Hepatocyte (in vitro differentiated cells): ENCODE measurements around the gene OSCAR. TPM values are rescaled to one million over a fixed set of nuclear protein-coding genes. Genes with fewer than 3 reads are reported as not detected.
A peak's percentile ranks its signal among the peaks of the same experiment; 100 is the strongest.

Experiments used
- DNase-seq: peaks from one replicate; pipeline ENCODE4 v3.0.0-alpha.2; 2016; ENCODE audit warnings: low spot score
- H2AFZ ChIP-seq: fragments of 200-600 bp; sonication (generic); 2 replicates; pipeline ENCODE4 v1.6.0; 2016; ENCODE audit warnings: antibody characterized with exemption, mild to moderate bottlenecking
- H3K27ac ChIP-seq: fragments of 200-600 bp; sonication (generic); 2 replicates; pipeline ENCODE4 v1.5.1; 2016; ENCODE audit warnings: mild to moderate bottlenecking
- H3K27me3 ChIP-seq: fragments of 200-600 bp; sonication (generic); 2 replicates; pipeline ENCODE4 v1.6.1; 2016
- H3K36me3 ChIP-seq: fragments of 200-600 bp; sonication (generic); replicated peaks from 2 replicates; pipeline ENCODE4 v1.5.1; 2016; ENCODE audit warnings: low read depth; ENCODE audit not compliant: insufficient read depth
- H3K4me1 ChIP-seq: fragments of 200-600 bp; sonication (generic); 2 replicates; pipeline ENCODE4 v1.5.1; 2016; ENCODE audit warnings: mild to moderate bottlenecking, moderate library complexity; ENCODE audit not compliant: insufficient read depth
- H3K4me2 ChIP-seq: fragments of 200-600 bp; sonication (generic); 2 replicates; pipeline ENCODE4 v1.6.0; 2016
- H3K4me3 ChIP-seq: fragments of 200-600 bp; sonication (generic); 2 replicates; pipeline ENCODE4 v1.5.1; 2016; ENCODE audit warnings: mild to moderate bottlenecking
- H3K79me2 ChIP-seq: fragments of 200-600 bp; sonication (generic); 2 replicates; pipeline ENCODE4 v1.6.0; 2017; ENCODE audit warnings: mild to moderate bottlenecking
- H3K9me2 ChIP-seq: fragments of 200-600 bp; sonication (generic); replicated peaks from 2 replicates; pipeline ENCODE4 v1.6.0; 2017; ENCODE audit warnings: mild to moderate bottlenecking; ENCODE audit not compliant: insufficient read depth
- H3K9me3 ChIP-seq: fragments of 200-600 bp; sonication (generic); 2 replicates; pipeline ENCODE4 v1.5.1; 2016; ENCODE audit warnings: low read depth, mild to moderate bottlenecking
- H4K20me1 ChIP-seq: fragments of 200-600 bp; sonication (generic); 2 replicates; pipeline ENCODE4 v1.6.0; 2016; ENCODE audit warnings: mild to moderate bottlenecking; ENCODE audit not compliant: insufficient read depth, poor library complexity, severe bottlenecking
- EZH2 ChIP-seq: fragments of 200-600 bp; sonication (generic); IDR thresholded peaks from 2 replicates; pipeline ENCODE4 v1.6.1; 2016; ENCODE audit warnings: antibody characterized with exemption, mild to moderate bottlenecking, borderline replicate concordance
- EZH2phosphoT487 ChIP-seq: fragments of 200-600 bp; sonication (generic); IDR thresholded peaks from one replicate; pipeline ENCODE4 v1.6.1; 2018; ENCODE audit warnings: antibody characterized with exemption, mild to moderate bottlenecking, low read depth, moderate library complexity; ENCODE audit not compliant: unreplicated experiment, severe bottlenecking
- WGBS: methylation state at CpG from one replicate; pipeline ENCODE4 v1.1.6; 2016; ENCODE audit warnings: low lambda C conversion rate; ENCODE audit errors: missing lambda C conversion rate; 5-methylcytosine and 5-hydroxymethylcytosine counted together
- polyA plus RNA-seq: library from polyadenylated mRNA; unstranded; fragments of >200 nt; fragmentation: Nextera tagmentation; extraction: Ambion mirVana; gene quantifications from 2 replicates; pipeline ENCODE4 v1.2.1, GENCODE V29; 2016
- total RNA-seq: library from RNA; depleted of rRNA; stranded (reverse); fragments of >200 nt; gene quantifications from 2 replicates; pipeline ENCODE4 v1.2.3, GENCODE V29; 2014
- TF ChIP-seq, protein P1 (sequence below): fragments of 200-600 bp; sonication (generic); IDR thresholded peaks from 2 replicates; pipeline ENCODE4 v1.5.1; 2016; ENCODE audit warnings: antibody characterized with exemption, mild to moderate bottlenecking; ENCODE audit not compliant: poor library complexity

The OSCAR gene
- total and polyA plus RNA-seq, 2 experiments from 2014 or later, result 0.16 TPM; not detected in 1

DNA sequence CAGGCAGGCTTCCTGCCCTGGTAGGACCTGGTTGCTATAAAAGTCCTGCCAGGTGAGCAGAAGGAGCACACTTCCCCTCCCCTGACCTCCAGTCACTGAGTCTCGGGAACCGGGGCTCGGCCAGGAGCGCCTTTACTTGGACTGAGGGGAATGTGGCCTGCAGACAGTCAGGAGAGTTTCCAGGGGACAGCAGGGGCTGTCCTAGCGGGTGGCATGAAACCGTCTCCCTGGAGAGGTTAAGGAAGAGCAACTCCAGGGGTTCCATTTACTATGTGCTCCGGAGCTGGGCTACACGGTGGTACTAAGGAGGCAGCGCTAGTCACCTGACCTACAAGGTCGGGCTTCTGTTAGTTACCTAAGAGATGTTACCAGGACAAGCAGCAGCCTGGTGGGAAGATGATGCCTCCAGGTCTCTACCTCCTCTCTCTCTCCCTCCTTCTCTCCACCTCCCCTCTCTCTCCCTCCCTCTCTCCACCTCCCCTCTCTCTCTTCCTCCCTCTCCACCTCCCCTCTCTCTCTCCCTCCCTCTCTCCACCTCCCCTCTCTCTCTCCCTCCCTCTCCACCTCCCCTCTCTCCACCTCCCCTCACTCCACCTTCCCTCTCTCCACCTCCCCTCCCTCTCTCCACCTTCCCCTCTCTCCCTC lies 32.8 kb upstream of the OSCAR start:
- WGBS, result 90% methylated on average over 10 of the region's 10 CpGs

DNA sequence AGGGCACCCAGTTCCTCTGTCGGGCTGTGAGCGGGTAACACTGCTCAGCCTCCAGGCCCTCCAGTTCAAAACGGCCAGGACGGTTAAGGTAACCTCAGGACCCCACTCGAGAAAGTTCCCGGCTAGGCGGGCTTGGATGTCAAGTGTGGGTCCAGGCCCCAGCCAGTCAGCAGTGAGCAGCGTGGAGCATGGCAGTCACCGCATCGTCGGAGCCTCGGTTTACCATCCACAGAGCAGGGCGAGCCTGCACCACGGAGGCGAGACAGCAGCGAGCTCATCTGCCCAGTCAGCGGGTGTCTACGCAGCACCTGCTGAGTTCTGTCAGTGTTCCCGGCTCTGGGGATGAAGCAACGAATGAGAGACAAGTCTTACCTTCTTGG lies 29.0 kb upstream of the OSCAR start:
- Histone ChIP-seq H3K9me2 (no peaks in the 10 kb centered on the region), H3K9me3 (no peaks in the 10 kb centered on the region), H3K27me3 (no peaks in the 10 kb centered on the region), H4K20me1 (no peaks in the 10 kb centered on the region), H3K4me1 (no peaks in the 10 kb centered on the region), H3K36me3 (no peaks in the 10 kb centered on the region), H2AFZ (no peak overlapping the region), H3K4me3 (no peak overlapping the region), H3K4me2 (no peak overlapping the region), H3K79me2 (no peaks in the 10 kb centered on the region), H3K27ac (no peak overlapping the region)
- DNase-seq, result no peak
- WGBS, result 98% methylated on average over 20 of the region's 20 CpGs
- TF ChIP-seq, protein P1, sequence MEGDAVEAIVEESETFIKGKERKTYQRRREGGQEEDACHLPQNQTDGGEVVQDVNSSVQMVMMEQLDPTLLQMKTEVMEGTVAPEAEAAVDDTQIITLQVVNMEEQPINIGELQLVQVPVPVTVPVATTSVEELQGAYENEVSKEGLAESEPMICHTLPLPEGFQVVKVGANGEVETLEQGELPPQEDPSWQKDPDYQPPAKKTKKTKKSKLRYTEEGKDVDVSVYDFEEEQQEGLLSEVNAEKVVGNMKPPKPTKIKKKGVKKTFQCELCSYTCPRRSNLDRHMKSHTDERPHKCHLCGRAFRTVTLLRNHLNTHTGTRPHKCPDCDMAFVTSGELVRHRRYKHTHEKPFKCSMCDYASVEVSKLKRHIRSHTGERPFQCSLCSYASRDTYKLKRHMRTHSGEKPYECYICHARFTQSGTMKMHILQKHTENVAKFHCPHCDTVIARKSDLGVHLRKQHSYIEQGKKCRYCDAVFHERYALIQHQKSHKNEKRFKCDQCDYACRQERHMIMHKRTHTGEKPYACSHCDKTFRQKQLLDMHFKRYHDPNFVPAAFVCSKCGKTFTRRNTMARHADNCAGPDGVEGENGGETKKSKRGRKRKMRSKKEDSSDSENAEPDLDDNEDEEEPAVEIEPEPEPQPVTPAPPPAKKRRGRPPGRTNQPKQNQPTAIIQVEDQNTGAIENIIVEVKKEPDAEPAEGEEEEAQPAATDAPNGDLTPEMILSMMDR, result no peak
- TF ChIP-seq EZH2 (no peak), EZH2phosphoT487 (no peak)

More for the DNA sequence above, 32.8 kb upstream of the OSCAR start:
- Histone ChIP-seq H3K9me3 (no peaks in the 10 kb centered on the region), H2AFZ (no peak overlapping the region), H3K4me1 (peaks cover 7% of the 10 kb centered on the region), H3K4me2 (no peak overlapping the region), H3K27me3 (no peaks in the 10 kb centered on the region), H3K79me2 (peaks cover 8% of the 10 kb centered on the region), H4K20me1 (peaks cover 4% of the 10 kb centered on the region), H3K36me3 (no peaks in the 10 kb centered on the region), H3K27ac (no peak overlapping the region), H3K4me3 (no peak overlapping the region), H3K9me2 (no peaks in the 10 kb centered on the region)
- no peak for TF ChIP-seq EZH2phosphoT487
- no peak for TF ChIP-seq EZH2
- TF ChIP-seq, protein P1, result no peak
- DNase-seq, result peak; percentile 94

DNA sequence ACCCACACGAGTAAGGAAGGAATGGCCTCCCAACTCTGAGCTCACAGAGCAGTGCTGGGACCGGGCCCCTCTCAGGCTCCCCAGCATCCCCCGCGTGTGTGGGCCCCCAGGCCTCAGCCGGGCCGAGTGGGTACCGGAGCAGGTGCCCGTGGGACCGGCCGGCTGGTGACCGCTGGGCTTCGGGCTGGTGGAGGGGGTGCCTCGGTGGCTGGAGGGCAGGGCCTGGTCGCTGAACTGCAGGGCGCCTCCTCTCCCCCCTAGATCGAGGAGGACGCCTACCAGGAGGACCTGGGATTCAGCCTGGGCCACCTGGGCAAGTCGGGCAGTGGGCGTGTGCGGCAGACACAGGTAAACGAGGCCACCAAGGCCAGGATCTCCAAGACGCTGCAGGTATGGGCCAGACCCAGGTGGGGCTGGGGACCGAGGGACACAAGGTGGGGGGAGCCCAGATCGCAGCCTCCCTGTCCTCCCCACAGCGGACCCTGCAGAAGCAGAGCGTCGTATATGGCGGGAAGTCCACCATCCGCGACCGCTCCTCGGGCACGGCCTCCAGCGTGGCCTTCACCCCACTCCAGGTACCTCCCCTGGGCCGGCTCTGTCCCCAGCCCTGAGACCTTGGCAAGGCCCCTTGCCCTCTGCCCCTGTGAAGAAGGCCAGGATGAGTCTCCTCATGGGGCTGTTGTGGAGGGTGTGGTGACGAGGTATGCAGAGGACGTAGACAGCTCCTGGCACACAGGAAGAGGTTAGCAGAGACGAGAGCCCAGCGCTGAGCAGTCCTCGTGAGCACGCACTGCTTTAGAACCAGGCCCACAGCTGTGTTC lies 28.4 kb upstream of the OSCAR start:
- Histone ChIP-seq H3K79me2 (no peaks in the 10 kb centered on the region), H3K36me3 (no peaks in the 10 kb centered on the region), H4K20me1 (no peaks in the 10 kb centered on the region), H3K4me2 (no peak overlapping the region), H3K27me3 (no peaks in the 10 kb centered on the region), H3K9me2 (no peaks in the 10 kb centered on the region), H2AFZ (no peak overlapping the region), H3K4me3 (no peak overlapping the region), H3K4me1 (no peaks in the 10 kb centered on the region), H3K27ac (no peak overlapping the region), H3K9me3 (no peaks in the 10 kb centered on the region)
- no peak for DNase-seq
- TF ChIP-seq, protein P1, result no peak
- TF ChIP-seq EZH2, result no peak
- no peak for TF ChIP-seq EZH2phosphoT487
- WGBS, result 98% methylated on average over 31 of the region's 41 CpGs
